ENCODE results near the gene FRK.

GRCh38 chr6:115954740-115955139 lies 106.0 kb downstream of the FRK start:
- no peak for TF ChIP-seq CTCF (IDR thresholded peaks at IDR 0.05)
- TF ChIP-seq POLR2A (IDR thresholded peaks at IDR 0.05): no peak
